ENCODE results near the gene PRPSAP1.

PRPSAP1 gene

DNA sequence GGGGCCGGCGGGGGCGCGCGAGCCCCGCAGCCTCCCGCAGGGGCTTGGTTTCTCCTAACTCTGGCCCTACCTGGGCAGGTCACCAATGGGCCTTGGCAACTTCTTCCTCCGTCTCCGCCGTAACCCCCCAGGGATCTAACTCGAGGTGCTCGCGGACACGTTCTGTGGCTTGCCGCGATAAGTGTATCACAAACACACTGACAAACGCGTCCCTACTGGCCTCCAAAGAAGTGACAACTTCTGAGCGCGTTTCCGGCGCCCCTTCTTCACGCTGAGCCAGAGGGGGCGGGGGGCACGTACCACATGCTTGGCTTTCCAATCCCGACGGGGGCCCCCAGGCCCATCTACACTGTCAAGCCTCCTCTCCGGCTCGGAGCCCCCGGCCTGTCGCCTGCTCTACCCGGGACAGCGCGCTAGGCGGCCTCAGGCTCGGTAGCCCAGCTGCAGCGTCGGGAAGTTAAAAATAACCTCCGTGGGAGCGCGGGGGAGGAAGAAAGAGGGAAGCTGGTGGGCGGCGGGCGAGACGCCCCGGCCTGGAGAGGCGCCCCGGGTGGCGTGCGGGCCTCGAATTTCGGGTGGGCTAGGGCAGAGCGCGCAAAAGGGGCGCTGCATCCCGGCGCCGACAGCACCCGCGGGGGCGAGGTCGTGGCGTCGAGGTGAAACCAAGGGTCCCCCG is 30.0 kb upstream of the PRPSAP1 start:
- DNase-seq (ENCODE audit: low read depth in 2 of 2), result peak in 1 of 2 donors; percentile 30

DNA sequence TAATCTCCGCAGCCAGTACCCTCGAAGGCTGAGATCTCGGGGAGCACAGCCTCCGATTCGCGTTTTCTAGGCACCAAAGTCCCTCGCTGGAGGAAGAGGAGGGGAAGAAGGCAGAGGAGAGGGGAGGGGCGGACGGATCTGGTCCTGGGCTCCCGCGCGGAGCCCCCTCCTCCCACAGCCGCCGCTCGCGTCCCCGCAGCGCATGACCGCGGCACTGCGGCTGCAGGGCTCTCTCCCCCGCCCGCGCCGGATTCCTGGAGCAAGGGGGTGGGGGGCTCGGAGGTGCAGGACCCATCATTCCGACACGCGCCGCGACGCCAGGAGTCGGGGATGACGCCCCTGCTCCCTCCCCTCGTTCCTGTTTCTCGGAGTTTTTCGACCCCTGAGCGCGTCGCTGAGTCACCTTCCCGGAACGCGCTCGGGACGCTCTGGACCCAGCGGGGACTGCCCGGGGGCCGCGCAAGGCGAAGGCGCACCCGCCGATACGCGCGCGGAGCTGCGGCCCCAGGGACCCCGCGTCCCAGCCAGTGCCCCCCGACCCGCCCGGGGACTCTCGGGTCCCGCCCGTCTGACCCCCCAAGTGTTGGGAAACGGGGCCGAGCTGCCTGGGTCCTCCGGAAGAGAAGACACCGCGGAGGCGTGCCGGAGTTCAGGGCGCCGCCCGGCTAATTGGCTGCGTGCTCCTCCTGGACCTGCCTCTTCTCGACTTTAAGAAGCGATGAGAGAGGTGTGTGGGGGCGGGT is 29.3 kb upstream of the PRPSAP1 start:
- peak; percentile 31 to 54 for DNase-seq (ENCODE audit: low read depth in 2 of 2)

DNA sequence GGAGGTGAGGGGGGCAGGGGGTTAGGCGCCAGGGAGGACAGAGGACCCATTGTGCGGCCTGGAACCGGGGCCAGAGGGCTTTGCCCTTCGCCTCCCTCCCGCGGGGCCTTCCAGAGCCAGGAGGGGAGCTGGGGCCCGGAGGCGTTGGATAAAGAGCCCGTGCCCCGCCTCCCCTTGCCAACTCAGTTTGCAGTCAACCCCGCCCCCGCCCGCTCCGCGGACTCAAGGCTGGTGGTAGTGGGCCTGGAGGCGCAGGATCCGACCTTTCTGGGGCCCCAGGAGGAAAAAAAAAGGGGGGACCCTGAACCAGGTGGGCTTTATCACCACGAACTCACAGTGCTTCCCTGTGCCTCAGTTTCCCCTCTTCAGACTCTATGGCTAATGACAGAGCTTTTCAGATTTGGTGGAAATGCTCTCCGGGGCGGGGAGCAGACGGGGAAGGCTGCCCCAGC is 28.7 kb upstream of the PRPSAP1 start:
- peak in 1 of 2 donors; percentile 24 for DNase-seq (ENCODE audit: low read depth in 2 of 2)

DNA sequence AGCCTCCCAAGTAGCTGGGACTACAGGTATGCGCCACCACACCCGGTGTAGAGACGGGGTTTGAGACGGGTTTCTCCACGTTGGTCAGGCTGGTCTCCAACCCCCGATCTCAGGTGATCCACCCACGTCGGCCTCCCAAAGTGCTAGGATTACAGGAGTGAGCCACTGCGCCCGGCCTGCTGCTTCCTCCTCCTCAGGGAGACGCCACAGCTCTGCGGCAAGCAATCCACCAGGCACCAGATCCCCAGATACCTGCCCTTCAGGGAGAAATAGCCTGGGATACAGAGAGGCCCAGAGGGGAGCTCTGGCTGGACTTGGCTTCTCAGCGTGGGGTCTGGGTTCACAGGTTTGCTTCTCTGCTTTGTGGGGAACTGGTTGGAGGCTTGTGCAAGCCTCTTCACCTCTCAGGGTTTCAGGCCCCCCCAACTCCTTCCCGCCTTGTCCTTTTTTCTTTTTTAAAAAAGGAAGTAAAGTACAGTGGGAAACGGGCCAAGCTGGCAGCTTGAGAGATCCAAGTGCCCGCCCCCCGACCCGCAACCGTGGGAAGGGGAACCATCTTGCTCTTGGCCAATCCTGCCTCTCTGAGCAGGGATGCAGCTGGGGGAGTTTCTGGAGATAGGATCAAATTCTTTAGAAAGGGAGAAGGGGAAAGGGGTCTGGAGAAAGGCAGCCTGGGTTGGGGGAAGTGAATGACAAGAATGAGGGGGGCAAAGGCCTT is 28.1 kb upstream of the PRPSAP1 start:
- DNase-seq (ENCODE audit: low read depth in 2 of 2), result no peak

DNA sequence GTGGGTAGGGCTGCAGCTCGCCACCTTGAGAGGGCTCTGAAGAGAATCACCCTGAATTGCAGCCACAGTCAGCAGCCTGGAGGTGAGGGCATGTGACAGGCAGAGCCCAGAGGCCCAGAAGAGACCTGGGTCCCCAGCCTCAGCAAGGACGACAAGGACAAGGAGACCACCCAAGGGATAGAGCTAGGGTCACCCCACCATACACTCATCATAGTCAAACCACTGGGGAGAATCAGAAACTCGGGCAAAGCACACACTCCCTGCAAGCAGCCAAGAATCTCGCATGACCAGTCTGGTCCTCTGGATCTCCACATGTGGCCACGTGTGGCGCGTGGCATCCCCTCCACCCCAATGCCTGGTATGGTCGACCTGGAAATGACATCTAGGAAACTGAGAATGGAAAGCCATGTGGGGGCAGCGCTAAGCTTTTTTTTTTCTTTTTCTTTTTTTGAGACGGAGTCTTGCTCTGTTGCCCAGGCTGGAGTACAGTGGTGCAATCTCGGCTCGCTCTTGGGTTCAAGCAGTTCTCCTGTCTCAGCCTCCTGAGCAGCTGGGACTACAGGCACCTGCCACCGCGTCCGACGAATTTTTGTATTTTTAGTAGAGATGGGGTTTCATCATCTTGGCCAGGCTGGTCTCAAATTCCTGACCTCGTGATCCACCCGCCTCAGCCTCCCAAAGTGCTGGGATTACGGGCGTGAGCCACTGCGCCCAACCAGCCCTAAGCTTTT is 26.1 kb upstream of the PRPSAP1 start:
- no peak for DNase-seq (ENCODE audit: low read depth in 2 of 2)

DNA sequence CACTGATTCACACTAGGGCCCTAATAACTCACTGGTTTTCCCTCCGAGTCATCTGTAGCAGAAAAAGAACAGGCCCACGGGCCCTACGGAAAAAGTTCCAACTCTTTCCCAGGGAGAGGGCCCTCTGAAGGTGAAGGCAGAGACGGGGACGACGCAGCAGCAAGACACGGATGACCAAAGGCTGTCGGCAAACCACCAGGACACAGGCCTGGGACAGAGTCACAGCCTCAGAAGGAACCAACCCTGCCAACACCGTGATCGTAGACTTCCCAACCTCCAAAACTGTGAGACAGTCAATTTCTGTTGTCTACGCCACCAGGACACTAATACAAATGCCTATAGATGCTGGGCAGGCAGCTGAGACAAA is 25.5 kb upstream of the PRPSAP1 start:
- DNase-seq (ENCODE audit: low read depth in 2 of 2), result no peak

DNA sequence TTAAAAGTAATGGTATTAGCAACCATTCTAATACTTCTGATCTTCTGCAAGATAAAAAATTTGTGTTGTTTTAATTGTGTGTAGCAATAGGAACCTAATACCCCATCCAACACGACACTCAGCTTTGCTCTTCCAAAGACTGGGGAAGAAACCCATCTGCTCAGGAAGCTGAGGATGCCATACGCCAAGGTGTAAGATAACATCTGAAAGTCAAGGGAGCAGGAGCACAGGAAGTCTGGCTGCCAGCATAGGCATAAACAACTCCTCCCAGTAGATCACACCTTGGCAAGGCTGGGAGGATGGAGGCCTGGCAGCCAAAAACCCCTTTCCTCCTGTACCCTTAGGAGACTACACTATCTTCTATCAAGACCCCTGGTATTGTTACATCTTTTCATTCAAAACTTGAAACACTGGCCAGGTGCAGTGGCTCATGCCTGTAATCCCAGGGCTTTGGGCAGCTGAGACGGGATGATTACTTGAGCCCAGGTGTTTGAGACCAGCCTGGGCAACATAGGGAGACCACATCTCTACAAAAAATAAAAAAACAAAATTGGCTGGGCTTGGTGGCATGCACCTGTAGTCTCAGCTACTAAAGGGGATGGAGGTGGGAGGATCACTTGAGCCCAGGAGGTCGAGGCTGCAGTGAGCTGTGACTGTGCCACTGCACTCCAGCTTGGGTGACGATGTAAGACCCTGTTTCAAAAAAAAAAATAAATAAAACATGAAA is 25.0 kb upstream of the PRPSAP1 start:
- DNase-seq (ENCODE audit: low read depth in 2 of 2), result no peak

DNA sequence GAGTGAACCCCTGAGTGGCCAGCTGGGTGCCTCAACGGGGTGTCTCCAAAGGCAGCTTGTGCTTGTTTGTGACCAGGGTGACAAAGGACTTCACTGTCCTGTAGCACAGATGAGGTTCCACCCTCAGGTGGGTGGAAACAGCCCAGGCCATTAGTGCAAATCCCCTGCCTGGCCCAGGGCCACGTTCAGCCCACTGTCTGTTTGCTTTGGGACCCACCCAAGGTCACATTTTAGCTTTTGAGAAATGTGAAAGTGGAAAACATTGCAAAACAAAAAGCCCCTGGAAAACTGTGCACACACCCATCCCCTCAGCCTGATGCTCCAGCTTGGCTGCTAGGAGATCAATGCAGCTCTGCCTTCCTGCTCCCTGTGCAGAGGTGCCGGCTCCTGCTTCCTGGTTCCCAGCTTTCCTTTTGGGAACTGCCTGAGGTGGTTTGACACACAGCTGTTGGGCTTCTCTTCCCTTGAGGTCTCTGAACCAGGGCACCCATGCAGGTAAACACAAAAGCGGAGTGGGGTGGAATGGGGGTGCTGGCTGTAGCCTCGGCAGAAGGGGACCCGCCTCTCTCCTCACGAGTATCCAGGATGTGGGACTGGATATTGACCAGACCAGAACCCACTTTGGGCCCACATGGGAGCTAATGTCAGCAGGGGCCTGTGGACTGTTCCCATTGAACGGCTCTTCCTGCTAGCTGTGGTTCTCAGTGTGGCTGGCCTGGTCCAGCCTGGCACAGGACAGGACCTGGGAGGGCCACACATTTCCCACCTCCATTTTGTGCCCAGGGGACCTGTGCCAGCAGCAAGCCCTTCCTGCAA is 22.8 kb upstream of the PRPSAP1 start:
- DNase-seq (ENCODE audit: low read depth in 2 of 2), result no peak

DNA sequence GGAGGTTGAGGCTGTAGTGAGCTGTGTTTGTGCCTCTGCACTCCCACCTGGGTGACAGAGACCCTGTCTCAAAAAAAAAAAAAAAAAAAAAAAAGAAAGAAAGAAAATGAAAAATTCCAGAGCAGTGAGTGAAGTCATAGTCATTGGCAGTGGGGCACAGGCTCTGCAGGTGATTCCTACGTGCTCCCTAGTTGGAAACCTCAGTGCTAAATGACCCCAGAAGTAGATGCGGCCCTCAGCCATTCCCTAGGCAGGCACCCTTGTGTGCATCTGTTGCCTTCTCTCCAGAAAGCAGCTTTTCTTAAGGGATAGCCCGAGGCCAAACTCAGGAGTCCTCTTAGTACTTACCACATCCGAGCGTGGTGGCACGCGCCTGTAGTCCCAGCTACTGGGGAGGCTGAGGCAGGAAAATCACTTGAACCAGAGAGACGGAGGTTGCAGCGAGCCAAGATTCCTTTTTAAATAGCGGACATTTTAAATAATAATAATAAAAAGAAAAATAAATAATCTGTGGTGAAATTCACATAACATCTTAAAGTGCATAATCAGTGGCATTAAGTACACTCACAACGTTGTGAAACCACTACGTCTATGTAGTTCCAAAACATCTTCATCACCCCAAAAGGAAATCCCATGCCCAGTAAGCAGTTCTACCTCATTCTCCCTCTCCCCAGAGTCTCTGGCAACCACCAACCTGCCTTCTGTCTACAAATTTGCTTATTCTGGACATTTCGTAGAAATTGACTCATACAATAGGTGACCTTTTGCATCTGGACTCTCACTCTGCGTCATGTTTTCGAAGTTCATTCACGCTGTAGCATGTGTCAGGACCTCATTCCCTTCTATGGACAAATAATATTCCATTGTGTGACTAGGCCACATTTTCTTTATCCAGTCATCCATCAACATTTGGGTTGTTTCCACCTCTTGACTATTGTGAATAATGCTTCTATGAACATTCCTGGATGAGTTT is 18.2 kb upstream of the PRPSAP1 start:
- no peak for DNase-seq (ENCODE audit: low read depth in 2 of 2)

DNA sequence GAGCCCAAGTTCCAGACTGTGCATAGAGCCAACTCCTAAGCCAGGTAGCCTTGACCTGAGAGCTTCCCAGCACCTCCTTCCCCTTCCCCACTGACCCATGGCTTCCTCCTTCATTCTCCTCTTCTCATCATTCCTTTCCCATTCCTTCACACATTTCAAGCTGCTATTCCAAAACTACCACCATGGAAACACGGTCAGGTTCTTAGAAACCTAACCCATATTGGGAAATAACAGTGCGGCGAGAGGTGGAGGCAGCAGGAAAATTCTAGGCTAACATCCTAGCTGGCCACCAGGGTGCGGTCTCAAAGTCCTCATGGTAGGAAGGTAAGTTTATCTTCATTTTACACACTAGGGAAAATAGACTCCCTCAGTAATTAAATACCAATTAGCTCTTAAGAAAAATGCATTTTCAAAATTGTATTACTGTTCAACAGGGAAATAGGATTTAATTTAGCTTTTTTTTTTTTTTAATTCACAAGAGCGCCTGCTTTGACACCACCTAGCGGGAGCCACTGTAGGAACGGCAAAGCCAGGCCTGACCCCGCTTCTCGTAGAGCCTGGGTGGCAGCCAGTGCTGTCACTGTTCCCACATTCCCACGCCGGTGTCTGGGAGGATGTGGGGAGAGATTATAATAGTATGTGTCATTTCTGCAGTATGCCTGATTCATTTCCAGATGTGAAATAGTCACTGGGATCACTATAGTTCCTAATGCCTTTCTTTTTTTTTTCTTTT is 16.7 kb upstream of the PRPSAP1 start:
- no peak for DNase-seq (ENCODE audit: low read depth in 2 of 2)

DNA sequence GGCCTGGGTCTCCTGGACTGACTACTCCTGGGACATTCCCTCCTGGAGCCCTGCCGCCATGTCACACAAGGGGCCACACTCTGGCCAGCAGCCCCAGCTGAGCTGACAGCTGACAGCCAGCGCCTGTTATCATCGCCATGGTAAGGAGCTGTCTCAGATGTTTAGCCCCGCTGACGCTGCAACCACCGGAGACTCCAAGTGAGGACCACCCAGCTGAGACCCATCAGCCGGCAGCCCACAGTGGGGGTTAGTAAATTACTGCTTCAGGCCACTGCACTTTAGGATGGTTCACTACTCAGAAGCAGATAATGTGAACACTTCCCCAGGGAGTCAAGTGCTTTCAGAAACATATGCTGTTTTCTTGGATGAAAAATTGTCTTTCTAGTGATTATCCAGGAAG is 16.1 kb upstream of the PRPSAP1 start:
- no peak for DNase-seq (ENCODE audit: low read depth in 2 of 2)

DNA sequence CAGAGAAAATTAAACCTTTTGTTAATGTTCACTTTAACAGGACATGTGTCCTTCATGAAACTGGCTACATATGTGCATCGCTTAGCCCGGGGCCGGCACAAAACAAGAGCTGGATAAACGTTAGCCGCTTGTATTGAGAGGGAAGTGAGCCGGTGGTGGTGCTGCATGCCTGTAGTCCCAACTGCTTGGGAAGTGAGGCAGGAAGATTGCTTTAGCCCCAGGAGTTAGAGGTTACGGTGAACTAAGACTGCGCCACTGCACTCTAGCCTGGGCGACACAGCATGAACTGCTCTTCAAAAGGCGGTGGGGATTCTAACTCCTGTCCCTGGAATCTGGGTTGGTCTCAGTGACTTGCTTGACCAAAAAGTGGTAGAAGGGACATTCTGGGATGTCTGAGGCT is 15.7 kb upstream of the PRPSAP1 start:
- DNase-seq (ENCODE audit: low read depth in 2 of 2), result no peak

DNA sequence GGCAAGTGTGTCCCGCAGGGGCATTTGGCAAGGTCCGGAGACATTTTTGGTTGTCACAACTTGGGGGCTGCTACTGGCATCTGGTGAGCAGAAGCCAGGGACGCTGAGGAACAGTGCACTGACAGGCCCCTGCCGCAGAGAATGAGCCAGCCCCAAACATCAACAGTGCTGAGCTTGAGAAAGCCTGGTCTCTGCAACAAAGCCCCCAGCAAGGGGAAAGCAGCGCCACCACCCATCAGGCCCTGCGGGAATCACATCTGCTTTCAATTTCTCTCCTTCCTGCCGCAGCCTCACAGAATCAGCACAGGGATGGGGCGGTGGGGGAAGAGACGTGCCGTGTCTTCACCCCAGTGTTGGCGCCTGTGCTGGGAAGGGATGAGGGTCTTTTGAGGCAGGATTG is 14.8 kb upstream of the PRPSAP1 start:
- no peak for DNase-seq (ENCODE audit: low read depth in 2 of 2)

DNA sequence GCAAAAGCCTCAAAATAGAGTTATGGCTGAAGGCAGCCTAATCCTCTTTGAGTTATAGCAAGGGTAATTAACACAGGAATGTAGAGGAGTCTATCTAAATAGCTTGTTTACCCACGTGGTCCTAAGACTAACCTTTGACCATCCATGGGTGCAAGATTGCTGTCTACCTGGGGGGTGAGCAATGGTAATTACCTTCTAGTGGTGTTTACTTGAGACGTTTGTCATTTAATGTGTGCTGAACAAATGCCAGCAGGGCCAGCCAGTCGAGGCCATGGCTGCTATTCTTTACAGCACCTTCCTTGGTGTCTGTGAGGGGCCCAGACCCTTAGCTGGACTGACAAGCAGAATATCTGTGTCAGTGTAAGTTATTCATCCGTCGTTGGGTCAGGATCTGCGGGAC is 13.9 kb upstream of the PRPSAP1 start:
- no peak for DNase-seq (ENCODE audit: low read depth in 2 of 2)

DNA sequence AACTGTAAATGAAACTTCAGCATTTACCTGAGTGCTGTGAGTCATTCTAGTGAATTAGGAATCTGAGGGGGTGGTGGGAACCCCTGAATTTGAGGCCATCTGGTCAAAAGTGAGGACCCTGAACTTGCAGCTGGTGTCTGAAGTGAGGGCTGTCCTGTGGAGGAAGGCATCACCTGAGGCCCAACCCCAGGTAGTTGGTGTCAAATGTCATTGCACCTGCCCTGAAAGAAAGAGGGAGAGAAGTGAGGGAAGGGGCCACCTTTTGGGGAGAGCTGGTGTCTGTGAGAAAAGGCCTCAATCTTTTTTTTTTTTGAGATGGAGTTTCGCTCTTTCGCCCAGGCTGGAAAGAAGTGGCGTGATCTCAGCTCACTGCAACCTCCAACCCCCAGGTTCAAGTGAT is 12.5 kb upstream of the PRPSAP1 start:
- DNase-seq (ENCODE audit: low read depth in 2 of 2), result no peak

DNA sequence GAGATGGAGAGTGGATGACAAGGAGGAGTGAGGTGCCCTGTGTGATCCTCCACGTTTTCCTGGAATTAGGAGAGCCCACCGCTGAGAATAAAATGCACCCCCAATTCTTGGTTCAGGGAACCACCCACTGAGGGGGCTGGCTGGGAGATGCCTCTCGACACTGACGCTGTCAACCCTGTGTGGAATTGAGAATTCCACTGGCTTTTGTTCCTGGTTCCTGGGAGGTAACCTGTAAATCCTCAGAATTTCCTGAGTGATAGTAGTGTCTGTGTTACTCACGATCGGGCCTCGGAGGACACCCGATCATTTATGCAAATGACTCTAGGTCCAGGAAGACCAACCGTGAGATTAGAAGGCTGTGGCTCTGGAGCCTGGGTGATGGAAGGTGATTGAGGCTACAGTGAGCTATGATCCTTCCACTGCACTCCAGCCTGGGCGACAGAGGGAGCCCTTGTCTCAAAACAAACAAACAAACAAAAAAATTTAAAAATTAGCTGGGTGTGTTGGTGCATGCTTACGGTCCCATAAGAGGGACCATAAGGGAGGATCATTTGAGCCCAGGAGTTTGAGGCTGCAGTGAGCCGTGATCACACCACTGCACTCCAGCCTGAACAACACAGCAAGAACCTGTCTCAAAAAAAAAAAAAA is 11.7 kb upstream of the PRPSAP1 start:
- DNase-seq (ENCODE audit: low read depth in 2 of 2), result no peak

DNA sequence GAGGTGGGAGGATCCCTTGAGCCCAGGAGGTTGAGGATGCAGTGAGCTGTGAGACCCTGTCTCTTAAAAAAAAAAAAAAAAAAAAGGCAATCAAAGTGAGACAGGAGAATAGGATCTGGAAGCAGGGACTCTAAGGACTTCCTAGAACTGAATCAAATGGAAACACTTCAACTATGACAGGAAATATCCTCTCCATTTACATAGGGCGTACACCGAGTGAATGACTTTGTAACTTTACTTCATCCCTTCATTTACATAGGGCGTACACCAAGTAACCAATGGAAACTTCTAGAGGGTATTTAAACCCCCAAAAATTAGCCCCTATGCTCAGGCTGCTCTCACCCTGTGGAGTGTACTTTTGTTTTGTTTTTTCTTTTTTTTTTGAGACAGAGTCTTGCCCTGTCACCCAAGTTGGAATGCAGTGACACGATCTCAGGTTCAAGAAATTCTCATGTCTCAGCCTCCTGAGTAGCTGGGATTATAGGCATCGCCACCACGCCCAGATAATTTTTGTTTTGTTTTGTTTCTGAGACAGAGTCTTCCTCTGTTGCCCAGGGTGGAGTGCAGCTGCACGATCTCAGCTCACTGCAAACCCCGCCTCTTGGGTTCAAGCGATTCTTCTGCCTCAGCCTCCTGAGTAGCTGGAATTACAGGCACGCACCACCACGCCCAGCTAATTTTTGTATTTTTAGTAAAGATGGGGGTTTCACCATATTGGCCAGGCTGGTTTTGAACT is 9.6 kb upstream of the PRPSAP1 start:
- no peak for DNase-seq (ENCODE audit: low read depth in 2 of 2)

DNA sequence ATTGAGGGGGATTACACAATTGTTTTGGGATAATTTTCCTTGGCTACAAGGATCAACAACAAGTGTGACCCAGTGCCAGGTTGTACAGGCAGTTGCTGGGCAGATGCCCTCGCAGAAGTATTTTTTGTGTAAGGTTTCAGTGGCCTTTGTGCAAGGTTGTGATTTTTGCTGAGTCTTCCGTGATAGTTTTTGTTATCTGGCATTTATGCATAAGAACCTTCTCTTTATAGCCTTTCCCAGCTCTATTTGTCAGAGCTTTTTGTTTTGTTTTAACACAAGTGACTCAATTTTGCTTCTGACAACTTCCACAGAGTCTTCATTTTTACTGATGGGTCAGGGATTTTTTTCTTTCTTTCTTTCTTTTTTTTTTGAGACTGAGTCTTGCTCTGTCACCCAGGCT is 6.7 kb upstream of the PRPSAP1 start:
- no peak for DNase-seq (ENCODE audit: low read depth in 2 of 2)
